IPS DF 6.9 (cell line): Measurements from ENCODE around the gene LAMA5.

Experiments used
- DNase-seq: peaks from one replicate; pipeline ENCODE4 v3.0.0-alpha.2; 2013; ENCODE audit warnings: low read depth, low spot score
- H3K27ac ChIP-seq: one replicate; pipeline ENCODE4 v1.5.1; 2013; ENCODE audit warnings: low read length, control low read depth
- H3K27me3 ChIP-seq: 2 replicates; pipeline ENCODE4 v1.6.1; 2013; ENCODE audit warnings: mild to moderate bottlenecking, low read length; ENCODE audit not compliant: control insufficient read depth, insufficient read depth
- H3K36me3 ChIP-seq: 2 replicates; pipeline ENCODE4 v1.6.1; 2013; ENCODE audit warnings: low read length; ENCODE audit not compliant: control insufficient read depth, insufficient read depth
- H3K4me1 ChIP-seq: 2 replicates; pipeline ENCODE4 v1.6.1; 2013; ENCODE audit warnings: low read length; ENCODE audit not compliant: control insufficient read depth, insufficient read depth
- H3K4me3 ChIP-seq: 2 replicates; pipeline ENCODE4 v1.5.1; 2013; ENCODE audit warnings: mild to moderate bottlenecking, low read length
- H3K9me3 ChIP-seq: 2 replicates; pipeline ENCODE4 v1.6.1; 2013; ENCODE audit warnings: low read length, inconsistent platforms; ENCODE audit not compliant: control insufficient read depth, insufficient read depth
- WGBS: extraction: QIAGEN DNeasy Blood & Tissue Kit; methylation state at CpG from one replicate; pipeline ENCODE4 v1.1.7; 2013; ENCODE audit warnings: mixed read lengths, missing lambda C conversion rate; ENCODE audit not compliant: insufficient read length, insufficient coverage; 5-methylcytosine and 5-hydroxymethylcytosine counted together

Gene LAMA5

GRCh38 chr20:62403331-62403730 is 36.2 kb upstream of the LAMA5 start:
- no peak for DNase-seq
- H3K4me1 ChIP-seq: no peaks in the 10 kb centered on the region
- no CpG with 5 or more reads among the region's 13 CpGs for WGBS
- H3K4me3 ChIP-seq: no peak overlapping the region
- H3K27me3 ChIP-seq: no peaks in the 10 kb centered on the region
- no peak overlapping the region for H3K27ac ChIP-seq
- H3K9me3 ChIP-seq: no peaks in the 10 kb centered on the region
- H3K36me3 ChIP-seq: no peaks in the 10 kb centered on the region; the same call in 1 of the 2 replicates

- no peaks in the 10 kb centered on the region for H3K4me1 ChIP-seq
- no CpG with 5 or more reads among the region's 23 CpGs for WGBS
- H3K36me3 ChIP-seq: no peaks in the 10 kb centered on the region; the same call in 1 of the 2 replicates
- H3K27ac ChIP-seq: no peak overlapping the region
- H3K9me3 ChIP-seq: no peaks in the 10 kb centered on the region
- DNase-seq: no peak
- no peak overlapping the region for H3K4me3 ChIP-seq
- H3K27me3 ChIP-seq: no peaks in the 10 kb centered on the region
Observed at GRCh38 chr20:62402456-62403150, 35.5 kb upstream of the LAMA5 start.

DNA sequence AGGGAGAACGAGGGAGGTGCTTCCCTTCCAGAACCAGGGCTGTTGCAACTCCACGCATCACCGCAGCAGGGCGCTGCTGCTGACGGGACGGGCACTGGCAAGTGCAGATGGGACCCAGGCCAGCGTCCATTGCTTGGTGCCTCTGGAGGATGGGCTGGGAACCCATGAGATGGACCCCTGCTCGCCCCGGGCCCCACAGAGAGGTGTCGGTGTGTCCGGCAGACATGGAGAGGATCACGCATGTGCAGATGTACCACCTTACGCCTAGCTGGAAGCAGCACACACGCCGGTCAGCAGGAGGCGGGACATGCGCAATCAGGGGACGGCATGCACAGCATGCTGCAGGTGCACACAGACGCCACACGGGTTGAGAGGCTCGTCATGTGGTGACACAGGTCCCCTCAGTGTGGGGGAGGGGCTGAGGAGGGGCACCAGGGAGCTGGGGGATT is 34.2 kb upstream of the LAMA5 start:
- H3K27me3 ChIP-seq: no peaks in the 10 kb centered on the region
- no peak overlapping the region for H3K27ac ChIP-seq
- H3K4me3 ChIP-seq: no peak overlapping the region
- no peaks in the 10 kb centered on the region for H3K9me3 ChIP-seq
- DNase-seq: no peak
- WGBS: no CpG with 5 or more reads among the region's 21 CpGs
- no peaks in the 10 kb centered on the region for H3K4me1 ChIP-seq
- no peaks in the 10 kb centered on the region; the same call in 1 of the 2 replicates for H3K36me3 ChIP-seq

- DNase-seq: no peak
- no peaks in the 10 kb centered on the region; the same call in 1 of the 2 replicates for H3K36me3 ChIP-seq
- H3K27ac ChIP-seq: no peak overlapping the region
- H3K4me3 ChIP-seq: no peak overlapping the region
- H3K27me3 ChIP-seq: no peaks in the 10 kb centered on the region
- no peaks in the 10 kb centered on the region for H3K4me1 ChIP-seq
- no CpG with 5 or more reads among the region's 10 CpGs for WGBS
- no peaks in the 10 kb centered on the region for H3K9me3 ChIP-seq
Observed at GRCh38 chr20:62400541-62400940, 33.4 kb upstream of the LAMA5 start.

DNA sequence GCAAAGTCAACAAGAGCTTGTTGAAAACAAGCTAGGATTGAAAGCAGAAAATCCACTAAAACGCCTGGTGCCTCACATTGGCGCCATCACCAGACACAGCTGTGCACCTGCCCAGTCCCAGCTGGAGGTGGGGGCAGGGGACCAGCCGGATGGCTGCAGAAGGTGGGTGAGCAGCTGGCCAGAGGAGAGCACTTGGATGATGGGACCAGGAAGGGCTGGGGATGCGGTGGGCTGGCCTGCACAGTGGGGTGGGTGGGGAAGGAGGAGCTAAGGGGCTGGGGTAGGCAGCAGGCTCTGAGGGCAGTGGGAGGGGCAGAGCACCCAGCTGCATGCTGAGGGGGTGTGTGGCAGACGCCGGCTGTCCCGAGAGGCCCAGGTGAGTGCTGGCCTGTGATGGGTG is 32.9 kb upstream of the LAMA5 start:
- no peak overlapping the region for H3K27ac ChIP-seq
- no peak overlapping the region for H3K4me3 ChIP-seq
- no peaks in the 10 kb centered on the region for H3K9me3 ChIP-seq
- H3K4me1 ChIP-seq: no peaks in the 10 kb centered on the region
- no CpG with 5 or more reads among the region's 7 CpGs for WGBS
- H3K27me3 ChIP-seq: no peaks in the 10 kb centered on the region
- no peak for DNase-seq
- H3K36me3 ChIP-seq: no peaks in the 10 kb centered on the region; the same call in 1 of the 2 replicates

GRCh38 chr20:62398120-62398821 is 31.2 kb upstream of the LAMA5 start:
- no peak for DNase-seq
- Histone ChIP-seq H3K4me1 (no peaks in the 10 kb centered on the region), H3K9me3 (no peaks in the 10 kb centered on the region), H3K4me3 (no peak overlapping the region), H3K27me3 (no peaks in the 10 kb centered on the region), H3K36me3 (no peaks in the 10 kb centered on the region; the same call in 1 of the 2 replicates), H3K27ac (no peak overlapping the region)
- WGBS: 100% methylated on average over 1 of the region's 19 CpGs

DNA sequence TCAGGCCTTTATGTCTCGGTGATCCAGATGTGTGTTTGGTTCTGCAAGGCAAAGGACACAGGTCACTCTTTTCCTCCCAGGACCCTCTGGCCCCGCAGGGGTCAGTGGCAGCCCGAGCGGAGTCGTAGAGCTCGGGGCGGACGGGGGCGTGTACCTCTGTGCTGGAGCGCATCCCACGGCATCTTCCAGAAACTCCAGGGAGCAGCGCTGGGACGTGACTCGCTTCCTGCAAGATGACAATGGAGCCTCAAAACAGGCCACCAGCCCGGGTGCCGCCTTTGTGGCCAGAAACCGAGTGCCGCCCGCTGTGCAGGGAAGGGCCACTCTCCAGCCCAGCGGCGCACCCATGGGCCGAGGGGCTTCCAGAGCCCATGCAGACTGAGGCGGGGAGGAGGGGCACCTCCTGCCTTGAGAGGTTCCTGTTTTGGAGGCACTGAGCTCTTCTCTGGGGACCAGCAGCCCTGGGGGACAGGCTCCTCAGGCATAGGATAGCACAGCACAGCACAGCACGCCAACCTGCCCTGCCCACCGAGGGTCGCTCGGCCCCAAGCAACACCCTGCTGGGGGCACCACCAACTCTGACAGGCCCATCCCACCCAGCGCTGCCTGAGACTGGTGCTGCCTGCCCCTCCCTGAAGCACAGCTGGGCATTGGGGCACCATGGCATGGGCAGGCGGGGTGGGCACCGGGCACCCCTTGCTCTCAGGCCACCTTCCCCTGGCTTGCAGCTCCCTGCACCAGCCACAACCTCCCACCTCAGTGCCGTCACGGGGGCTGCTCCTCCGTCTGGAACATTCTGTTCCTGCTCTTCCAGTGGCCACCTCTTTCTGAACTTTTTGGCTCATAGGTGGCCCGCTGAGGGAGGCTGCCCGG is 29.5 kb upstream of the LAMA5 start:
- Histone ChIP-seq H3K36me3 (no peaks in the 10 kb centered on the region; the same call in 1 of the 2 replicates), H3K4me3 (no peak overlapping the region), H3K4me1 (no peaks in the 10 kb centered on the region), H3K27ac (no peak overlapping the region), H3K27me3 (no peaks in the 10 kb centered on the region), H3K9me3 (no peaks in the 10 kb centered on the region)
- no CpG with 5 or more reads among the region's 35 CpGs for WGBS
- DNase-seq: no peak

- Histone ChIP-seq H3K27ac (no peak overlapping the region), H3K9me3 (no peaks in the 10 kb centered on the region), H3K4me1 (no peaks in the 10 kb centered on the region), H3K36me3 (peaks cover 3% of the 10 kb centered on the region; the same call in 1 of the 2 replicates), H3K27me3 (no peaks in the 10 kb centered on the region), H3K4me3 (no peak overlapping the region)
- DNase-seq: no peak
- no CpG with 5 or more reads among the region's 27 CpGs for WGBS
Observed at GRCh38 chr20:62395311-62396242, 28.5 kb upstream of the LAMA5 start.

- no CpG with 5 or more reads among the region's 44 CpGs for WGBS
- H3K27ac ChIP-seq: no peak overlapping the region
- no peaks in the 10 kb centered on the region for H3K4me1 ChIP-seq
- no peaks in the 10 kb centered on the region for H3K27me3 ChIP-seq
- no peak for DNase-seq
- peaks cover 3% of the 10 kb centered on the region; the same call in 1 of the 2 replicates for H3K36me3 ChIP-seq
- H3K4me3 ChIP-seq: no peak overlapping the region; the same call in 1 of the 2 replicates
- no peaks in the 10 kb centered on the region for H3K9me3 ChIP-seq
Observed at GRCh38 chr20:62394248-62395245, 27.4 kb upstream of the LAMA5 start.
